H9 (cell line): Measurements from ENCODE around the gene SFXN5. TPM values are rescaled to one million over a fixed set of nuclear protein-coding genes. Genes with fewer than 3 reads are reported as not detected.

Source experiments
- DNase-seq: peaks from one replicate; pipeline ENCODE4 v3.0.0-alpha.2; 2017
- H2AFZ ChIP-seq: one replicate; pipeline ENCODE4 v1.6.1; 2013; ENCODE audit warnings: mild to moderate bottlenecking, low read length, control low read depth, moderate library complexity
- H2AK5ac ChIP-seq: 2 replicates; pipeline ENCODE4 v1.6.1; 2013; ENCODE audit warnings: low read length, control low read depth, mixed read lengths; ENCODE audit not compliant: insufficient read length
- H2BK120ac ChIP-seq: one replicate; pipeline ENCODE4 v1.6.1; 2013; ENCODE audit warnings: low read depth, mild to moderate bottlenecking, low read length, control low read depth, inconsistent platforms; ENCODE audit not compliant: poor library complexity, severe bottlenecking
- H2BK12ac ChIP-seq: 2 replicates; pipeline ENCODE4 v1.6.1; 2013; ENCODE audit warnings: low read length, control low read depth, mixed read lengths, low read depth; ENCODE audit not compliant: insufficient read length
- H2BK15ac ChIP-seq: 2 replicates; pipeline ENCODE4 v1.6.1; 2013; ENCODE audit warnings: low read depth, low read length, control low read depth
- H2BK20ac ChIP-seq: one replicate; pipeline ENCODE4 v1.6.1; 2013; ENCODE audit warnings: low read depth, mild to moderate bottlenecking, low read length, control low read depth, inconsistent platforms; ENCODE audit not compliant: poor library complexity, severe bottlenecking
- H2BK5ac ChIP-seq: 2 replicates; pipeline ENCODE4 v1.6.1; 2013; ENCODE audit warnings: low read length, control low read depth, mixed read lengths; ENCODE audit not compliant: insufficient read length
- H3K14ac ChIP-seq: 2 replicates; pipeline ENCODE4 v1.6.1; 2013; ENCODE audit warnings: low read length, control low read depth; ENCODE audit not compliant: insufficient read depth
- H3K18ac ChIP-seq: 2 replicates; pipeline ENCODE4 v1.6.1; 2013; ENCODE audit warnings: low read depth, mild to moderate bottlenecking, mixed read lengths, low read length, control low read depth; ENCODE audit not compliant: insufficient read length
- H3K23ac ChIP-seq: 2 replicates; pipeline ENCODE4 v1.6.1; 2013; ENCODE audit warnings: low read length, control low read depth, mixed read lengths, low read depth; ENCODE audit not compliant: insufficient read length
- H3K23me2 ChIP-seq: 2 replicates; pipeline ENCODE4 v1.6.1; 2013; ENCODE audit warnings: low read depth, mild to moderate bottlenecking, mixed read lengths, low read length, control low read depth; ENCODE audit not compliant: insufficient read length, poor library complexity, severe bottlenecking
- H3K27ac ChIP-seq: 2 replicates; pipeline ENCODE4 v1.5.1; 2013; ENCODE audit warnings: low read length, control low read depth, mixed read lengths, low read depth; ENCODE audit not compliant: insufficient read length
- H3K27me3 ChIP-seq: 2 replicates; pipeline ENCODE4 v1.6.1; 2013; ENCODE audit warnings: low read length, control low read depth, inconsistent platforms; ENCODE audit not compliant: insufficient read depth
- H3K4ac ChIP-seq: 2 replicates; pipeline ENCODE4 v1.6.1; 2013; ENCODE audit warnings: low read depth, mild to moderate bottlenecking, control low read depth, inconsistent platforms, low read length, moderate library complexity
- H3K4me1 ChIP-seq: 2 replicates; pipeline ENCODE4 v1.6.1; 2013; ENCODE audit warnings: low read length, control low read depth, inconsistent platforms; ENCODE audit not compliant: insufficient read depth
- H3K4me2 ChIP-seq: 2 replicates; pipeline ENCODE4 v1.6.1; 2013; ENCODE audit warnings: low read length, control low read depth, mixed read lengths; ENCODE audit not compliant: insufficient read length, insufficient read depth
- H3K56ac ChIP-seq: 2 replicates; pipeline ENCODE4 v1.6.1; 2013; ENCODE audit warnings: low read depth, mild to moderate bottlenecking, mixed read lengths, low read length, control low read depth; ENCODE audit not compliant: insufficient read length
- H3K79me1 ChIP-seq: 2 replicates; pipeline ENCODE4 v1.6.1; 2013; ENCODE audit warnings: low read depth, mild to moderate bottlenecking, moderate library complexity, low read length, control low read depth, inconsistent platforms; ENCODE audit not compliant: insufficient read depth, poor library complexity, severe bottlenecking
- H3K79me2 ChIP-seq: 2 replicates; pipeline ENCODE4 v1.6.1; 2013; ENCODE audit warnings: low read length, control low read depth, inconsistent platforms; ENCODE audit not compliant: insufficient read depth
- H3K9ac ChIP-seq: 2 replicates; pipeline ENCODE4 v1.6.1; 2013; ENCODE audit warnings: low read length, control low read depth, mixed read lengths; ENCODE audit not compliant: insufficient read length; ENCODE audit errors: extremely low read depth
- H3K9me3 ChIP-seq: one replicate; pipeline ENCODE4 v1.6.1; 2013; ENCODE audit warnings: low read depth, low read length, inconsistent platforms; ENCODE audit not compliant: control insufficient read depth
- H3T11ph ChIP-seq: one replicate; pipeline ENCODE4 v1.6.1; 2013; ENCODE audit warnings: mild to moderate bottlenecking, low read length, control low read depth, inconsistent platforms
- H4K20me1 ChIP-seq: one replicate; pipeline ENCODE4 v1.6.1; 2013; ENCODE audit not compliant: control insufficient read depth, insufficient read length, insufficient read depth
- H4K5ac ChIP-seq: 2 replicates; pipeline ENCODE4 v1.6.1; 2013; ENCODE audit warnings: low read depth, mild to moderate bottlenecking, mixed read lengths, low read length, control low read depth; ENCODE audit not compliant: insufficient read length
- H4K8ac ChIP-seq: replicated peaks from 2 replicates; pipeline ENCODE4 v1.6.1; 2013; ENCODE audit warnings: low read length, control low read depth, mixed read lengths, low read depth; ENCODE audit not compliant: insufficient read length
- H4K91ac ChIP-seq: 2 replicates; pipeline ENCODE4 v1.6.1; 2013; ENCODE audit warnings: low read depth, mild to moderate bottlenecking, moderate library complexity, mixed read lengths, low read length, control low read depth; ENCODE audit not compliant: insufficient read length
- H3K27ac Mint-ChIP-seq, 3 experiments: 2 replicates in 2 of 3; 3 replicates in 1 of 3; pipeline ENCODE4 v1.8.0; 2020 to 2021; ENCODE audit warnings: mixed read lengths in 3 of 3, mild to moderate bottlenecking in 1 of 3, moderate library complexity in 1 of 3
- H3K27me3 Mint-ChIP-seq: 2 replicates; pipeline ENCODE4 v1.8.0; 2021; ENCODE audit warnings: low read depth, mild to moderate bottlenecking, moderate library complexity, mixed read lengths
- H3K36me3 Mint-ChIP-seq, 3 experiments: 2 replicates in 2 of 3; 3 replicates in 1 of 3; pipeline ENCODE4 v1.8.0; 2020 to 2021; ENCODE audit warnings: low read depth in 3 of 3, mixed read lengths in 3 of 3; ENCODE audit not compliant: insufficient read depth in 1 of 3
- H3K4me1 Mint-ChIP-seq, 2 experiments: 2 replicates each; pipeline ENCODE4 v1.8.0; 2020; ENCODE audit warnings: mixed read lengths in 2 of 2
- H3K4me3 Mint-ChIP-seq, 2 experiments: 2 replicates in 1 of 2; 3 replicates in 1 of 2; pipeline ENCODE4 v1.8.0; 2020 to 2021; ENCODE audit warnings: mild to moderate bottlenecking in 2 of 2, mixed read lengths in 2 of 2, moderate library complexity in 1 of 2
- H3K9me3 Mint-ChIP-seq, 2 experiments: 2 replicates in 1 of 2; 3 replicates in 1 of 2; pipeline ENCODE4 v1.8.0; 2020; ENCODE audit warnings: mild to moderate bottlenecking in 2 of 2, mixed read lengths in 2 of 2, moderate library complexity in 1 of 2
- CTCF ChIP-seq: fragments of 200-600 bp; sonication (generic); conservative IDR thresholded peaks from 3 replicates; pipeline ENCODE4 v1.8.0; 2021; ENCODE audit warnings: antibody characterized with exemption, mild to moderate bottlenecking
- WGBS: extraction: QIAGEN DNeasy Blood & Tissue Kit; methylation state at CpG from one replicate; pipeline ENCODE4 v1.1.7; 2013; ENCODE audit warnings: missing lambda C conversion rate, low lambda C conversion rate, mixed read lengths; ENCODE audit not compliant: insufficient read length; ENCODE audit errors: extremely low coverage; 5-methylcytosine and 5-hydroxymethylcytosine counted together
- total RNA-seq: library from RNA; stranded (reverse); gene quantifications from 2 replicates; pipeline ENCODE4 v1.2.1, GENCODE V29; 2021

SFXN5 gene
- total RNA-seq, 1 experiment from 2014 or later, result 30.9 TPM

GRCh38 chr2:72895154-72895553, 176.4 kb downstream of the SFXN5 start:
- Histone ChIP-seq H3K18ac (no peak overlapping the region), H2BK120ac (no peak overlapping the region), H2BK20ac (no peak overlapping the region), H3K79me2 (no peaks in the 10 kb centered on the region), H3K9ac (no peak overlapping the region), H3K23me2 (no peaks in the 10 kb centered on the region), H3K27me3 (no peaks in the 10 kb centered on the region; the same call in 1 of the 2 replicates), H3K4me1 (peaks cover 8% of the 10 kb centered on the region; the same call in 1 of the 2 replicates), H3K23ac (no peak overlapping the region), H2AK5ac (no peak overlapping the region), H3K56ac (no peak overlapping the region), H3K9me3 (no peaks in the 10 kb centered on the region), H3K27ac (no peak overlapping the region), H2AFZ (no peak overlapping the region), H2BK12ac (no peak overlapping the region), H3K4ac (no peak overlapping the region), H4K5ac (no peak overlapping the region), H3K4me2 (no peak overlapping the region), H2BK15ac (no peak overlapping the region), H3K79me1 (no peaks in the 10 kb centered on the region), H4K91ac (no peak overlapping the region), H4K20me1 (no peaks in the 10 kb centered on the region), H4K8ac (no peak overlapping the region), H3K14ac (peak overlapping the region; percentile 9; the same call in 1 of the 2 replicates), H2BK5ac (no peak overlapping the region), H3T11ph (no peak overlapping the region)
- no peak overlapping the region for H3K4me3 Mint-ChIP-seq
- no peak overlapping the region for H3K27ac Mint-ChIP-seq
- no peaks in the 10 kb centered on the region for H3K9me3 Mint-ChIP-seq
- DNase-seq, result no peak
- H3K36me3 Mint-ChIP-seq, result no peaks in the 10 kb centered on the region; a peak in 1 of 7 replicates
- peaks cover 82% of the 10 kb centered on the region for H3K27me3 Mint-ChIP-seq
- no peak for TF ChIP-seq CTCF
- WGBS, result no CpG with 5 or more reads among the region's 4 CpGs
- H3K4me1 Mint-ChIP-seq, result peaks cover 23 to 25% of the 10 kb centered on the region in 2 experiments
